GM18526 (cell line): ENCODE data around the gene KRTAP12-1.

ENCODE experiments used
- POLR2A ChIP-seq: IDR thresholded peaks from 3 replicates; pipeline ENCODE4 v1.6.1; 2011; ENCODE audit not compliant: insufficient read length; ENCODE audit errors: extremely low read depth

KRTAP12-1 gene

DNA sequence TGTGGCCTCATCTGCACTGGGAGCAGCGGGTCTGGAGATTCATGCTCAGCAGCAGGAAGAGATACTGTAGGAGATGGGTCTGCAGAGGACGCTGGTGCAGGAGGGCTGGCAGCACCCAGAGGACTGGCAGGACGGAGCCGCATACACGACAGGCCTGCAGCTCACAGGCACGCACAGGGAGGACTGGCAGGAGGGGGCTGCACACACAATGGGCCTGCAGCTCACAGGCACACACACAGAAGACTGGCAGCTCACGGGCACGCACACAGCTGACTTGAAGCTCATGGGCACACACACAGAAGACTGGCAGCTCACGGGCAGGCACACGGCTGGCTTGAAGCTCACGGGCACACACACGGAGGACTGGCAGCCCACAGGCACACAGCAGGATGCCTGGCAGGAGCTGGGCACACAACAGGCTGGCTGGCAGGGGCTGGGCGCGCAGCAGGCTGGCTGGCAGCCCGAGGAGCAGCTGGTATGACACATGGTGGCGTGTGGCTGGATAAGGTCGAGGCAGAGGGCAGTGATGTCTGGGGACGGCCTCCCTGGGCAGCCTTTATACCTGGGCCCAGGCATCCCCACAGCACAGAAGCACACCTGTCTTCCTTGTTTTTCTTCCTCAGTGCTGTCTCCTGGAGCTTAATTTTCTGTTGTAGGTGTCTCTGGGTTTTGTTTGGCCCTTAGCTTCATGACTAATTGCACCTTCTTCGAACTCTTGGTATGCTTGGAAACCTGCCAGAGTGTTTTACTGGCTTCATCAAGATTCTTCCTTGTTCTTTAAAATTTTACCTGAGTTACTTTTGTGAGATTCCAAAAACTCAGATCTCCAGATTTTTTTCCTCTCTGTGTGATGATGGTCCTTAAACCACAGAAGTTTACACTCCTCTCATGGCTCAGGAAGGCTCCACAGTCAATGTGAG is 15.3 kb downstream of the KRTAP12-1 start, which contains the start of gene KRTAP12-2:
KRTAP12-2 (minus strand) TSS at position 527 of the 920 bp plus-strand sequence; CDS start at position 486, 41 bp downstream.
- no peak for TF ChIP-seq POLR2A

DNA sequence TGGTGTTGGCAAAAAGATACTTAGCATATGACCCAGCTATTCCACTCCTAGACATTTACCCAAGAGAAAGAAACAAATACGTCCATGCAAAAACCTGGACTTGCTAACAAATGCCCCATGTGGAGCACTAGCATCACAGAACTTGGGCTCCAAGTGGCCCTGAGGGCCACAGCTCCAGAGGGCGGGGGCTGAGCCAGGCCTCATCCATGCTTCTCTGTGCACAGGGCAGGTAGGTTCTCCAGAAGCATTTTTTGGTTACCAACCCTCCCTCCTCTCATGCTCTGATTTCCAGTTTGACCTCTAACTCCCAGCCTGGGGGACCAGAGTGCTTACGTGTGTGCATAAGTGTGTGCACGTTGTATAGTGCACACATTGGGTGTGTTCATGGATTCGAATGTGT is 17.3 kb downstream of the KRTAP12-1 start:
- no peak for TF ChIP-seq POLR2A

GRCh38 chr21:44658913-44659595 is 22.9 kb downstream of the KRTAP12-1 start:
- TF ChIP-seq POLR2A = no peak

GRCh38 chr21:44658541-44658910 is 23.4 kb downstream of the KRTAP12-1 start:
- TF ChIP-seq POLR2A = no peak

- TF ChIP-seq POLR2A = no peak
These were observed 24.1 kb downstream of the KRTAP12-1 start, which contains the start of gene KRTAP12-3 for GRCh38 chr21:44657635-44658540. KRTAP12-3 (plus strand) TSS chr21:44657932; CDS start chr21:44657980, 48 bp downstream.

DNA sequence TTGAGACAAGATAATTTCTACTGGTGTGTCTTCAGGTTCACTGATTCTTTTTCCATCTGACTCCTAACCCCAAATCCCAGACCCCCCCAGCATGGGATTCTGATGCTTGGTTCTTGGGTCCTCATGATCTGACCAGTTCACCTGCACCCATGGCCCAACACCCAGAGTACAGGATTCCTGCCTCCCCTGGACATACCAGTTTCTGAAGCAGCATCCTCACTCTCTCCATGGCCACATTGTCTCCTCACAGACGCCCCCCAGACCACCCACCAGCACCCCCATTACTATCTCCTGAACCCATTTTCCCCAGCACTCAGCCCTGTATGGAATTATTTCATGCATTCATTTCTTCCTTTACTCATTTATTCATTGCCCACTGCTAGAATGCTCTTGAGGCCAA is 25.1 kb downstream of the KRTAP12-1 start:
- no peak for TF ChIP-seq POLR2A

- TF ChIP-seq POLR2A = no peak
These were observed 27.3 kb downstream of the KRTAP12-1 start, which contains the start of gene KRTAP12-4 for GRCh38 chr21:44654576-44655175. KRTAP12-4 (minus strand) TSS chr21:44654659; CDS start chr21:44654614, 45 bp downstream.

- TF ChIP-seq POLR2A = no peak
These were observed 28.0 kb downstream of the KRTAP12-1 start for GRCh38 chr21:44653656-44654575.

DNA sequence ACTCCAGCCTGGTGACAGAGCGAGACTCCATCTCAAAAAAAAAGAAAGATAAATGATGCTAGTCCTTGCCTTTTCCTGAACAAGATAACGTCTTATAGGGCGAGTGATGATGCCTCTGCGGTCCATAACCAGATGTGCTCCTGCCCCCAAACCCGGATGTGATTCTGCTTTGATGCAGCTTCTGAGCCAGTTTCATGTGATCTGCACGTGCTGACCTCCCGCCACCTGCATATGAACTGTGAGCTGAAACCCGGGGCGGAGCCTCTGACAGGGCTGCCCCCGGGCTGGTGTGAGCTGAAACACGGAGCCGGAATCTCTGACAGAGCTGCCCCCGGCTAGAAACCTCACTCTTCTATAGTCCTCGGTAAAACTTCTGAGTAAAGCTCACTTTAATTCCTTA is 28.8 kb downstream of the KRTAP12-1 start:
- no peak for TF ChIP-seq POLR2A

DNA sequence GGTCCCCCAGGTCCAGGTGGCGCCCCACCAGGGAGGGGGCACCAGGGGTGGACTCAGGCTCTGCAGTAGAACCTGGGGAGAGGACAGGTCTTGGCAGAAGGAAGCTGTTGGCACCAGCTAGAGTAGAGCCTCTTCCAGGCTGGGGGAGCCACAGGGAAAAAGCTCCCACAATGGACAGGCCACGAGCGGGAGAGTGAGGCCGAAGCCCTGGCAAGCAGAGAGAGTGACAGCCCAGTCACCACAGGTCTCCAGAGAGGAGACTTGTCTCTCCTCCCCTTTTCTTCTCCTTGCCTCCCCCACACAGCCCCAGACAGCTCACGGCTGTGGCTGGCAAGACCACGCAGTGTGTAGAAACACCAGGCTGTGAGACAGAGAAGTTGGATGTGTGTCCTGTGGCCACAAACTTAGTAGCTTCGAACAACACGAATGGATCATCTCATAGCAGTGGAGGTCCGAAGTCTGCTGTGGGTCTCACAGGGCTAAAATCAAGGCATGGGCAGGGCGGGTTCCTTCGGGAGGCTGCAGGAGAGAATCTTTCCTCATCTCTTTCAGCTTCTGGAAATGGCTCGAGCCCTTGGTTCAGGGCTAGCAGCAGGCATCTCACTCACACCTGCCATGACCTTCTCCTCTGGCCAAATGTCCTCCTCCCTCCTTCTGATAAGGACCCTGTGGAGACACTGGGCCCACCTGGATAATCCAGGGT is 30.8 kb downstream of the KRTAP12-1 start:
- TF ChIP-seq POLR2A = no peak

- no peak for TF ChIP-seq POLR2A
These were observed 31.5 kb downstream of the KRTAP12-1 start for GRCh38 chr21:44650265-44650972.

DNA sequence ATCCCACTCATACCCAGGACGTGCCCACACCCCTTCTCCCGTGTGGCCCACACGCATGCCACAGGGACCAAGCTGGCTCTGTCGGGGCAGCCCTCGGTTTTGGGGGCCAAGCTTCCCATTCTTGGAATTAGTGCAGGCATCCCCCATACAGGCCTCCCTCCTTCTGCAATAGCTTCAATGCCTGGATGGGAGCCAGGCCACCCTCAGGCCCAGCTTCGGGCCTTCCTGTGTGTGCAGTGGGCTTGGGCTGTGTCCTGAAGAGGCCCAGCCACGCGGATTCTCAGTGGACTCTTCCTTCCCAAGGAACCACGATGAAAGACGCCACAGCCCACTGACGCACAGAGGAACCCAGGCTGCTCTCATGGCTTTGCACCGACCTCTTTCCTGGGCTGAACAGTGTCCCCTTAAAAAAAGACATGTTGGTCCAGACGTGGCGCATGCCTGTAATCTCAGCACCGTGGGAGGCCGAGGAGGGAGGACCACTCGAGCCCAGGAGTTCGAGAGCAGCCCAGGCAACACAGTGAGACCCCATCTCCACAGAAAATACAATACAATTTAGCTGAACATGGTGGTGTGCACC is 32.4 kb downstream of the KRTAP12-1 start:
- TF ChIP-seq POLR2A = no peak
